NCI-H524 treated with DMSO at 0.1 percent for 48 hours (cell line): ENCODE measurements around the gene SOX12.
A peak's percentile ranks its signal among the peaks of the same experiment; 100 is the strongest.
"Not testable (repeated sequence)": the region's sequence is repeated elsewhere in the genome, so short reads cannot be mapped to it uniquely, and the experiment has no call there.

Experiments
- DNase-seq: peaks from one replicate; lab custom pipeline; 2025; lab: John Stamatoyannopoulos, UW

SOX12 gene

DNA sequence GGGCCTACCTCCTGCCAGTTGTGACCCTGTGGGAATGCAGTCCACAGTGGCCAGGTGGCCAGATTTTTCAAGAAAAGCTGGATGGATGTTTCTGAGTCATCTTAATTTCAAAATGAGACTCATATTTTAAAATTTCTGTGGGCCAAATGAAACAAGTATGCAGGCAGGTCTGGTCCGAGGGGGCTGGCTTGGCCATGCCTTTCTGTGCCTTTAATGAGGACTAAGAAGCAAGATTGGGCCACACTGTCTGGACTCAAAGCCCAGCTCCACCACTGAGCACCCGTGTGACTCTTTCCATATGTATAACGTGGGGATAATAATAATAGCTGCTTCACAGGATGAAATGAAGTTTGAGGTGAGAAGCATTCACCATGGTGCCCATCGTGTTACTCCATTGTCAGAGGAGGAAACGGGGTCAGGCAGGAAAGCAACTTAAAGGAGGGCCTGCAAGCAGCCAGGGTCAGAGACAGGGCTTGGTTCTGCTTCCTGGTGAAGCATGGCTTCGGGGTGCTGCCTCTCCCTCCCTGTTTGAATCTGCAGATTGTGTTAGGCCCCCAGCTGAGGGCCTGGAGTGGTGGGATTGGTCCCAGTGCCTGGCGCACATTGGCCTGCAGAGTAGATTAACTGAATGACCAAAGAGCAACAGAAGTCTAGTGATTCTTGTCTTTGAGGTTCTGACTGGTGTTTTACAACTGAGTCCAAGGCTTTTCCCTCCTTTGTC, 3.8 kb downstream of the SOX12 start:
- no peak for DNase-seq

GRCh38 chr20:329851-330232, 4.5 kb downstream of the SOX12 start:
- DNase-seq, result no peak

- peak; percentile 23 for DNase-seq
Observed at GRCh38 chr20:330233-331149, 5.1 kb downstream of the SOX12 start.

DNA sequence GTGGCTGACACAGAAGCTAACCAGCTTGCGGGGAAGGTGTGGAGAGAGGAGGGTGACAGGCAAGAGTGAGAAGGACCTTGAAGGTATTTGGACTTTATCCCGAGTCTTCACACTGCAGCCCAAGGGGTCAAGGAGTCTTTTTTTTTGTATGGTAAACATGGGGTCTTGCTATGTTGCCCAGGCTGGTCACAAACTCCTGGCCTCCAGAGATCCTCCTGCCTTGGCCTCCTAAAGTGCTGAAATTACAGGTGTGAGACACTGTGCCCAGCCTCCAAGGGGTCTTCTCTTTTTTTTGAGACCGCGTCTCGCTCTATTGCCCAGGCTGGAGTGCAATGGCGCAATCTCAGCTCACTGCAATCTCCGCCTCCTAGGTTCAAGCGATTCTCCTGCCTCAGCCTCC, 9.2 kb downstream of the SOX12 start:
- DNase-seq, result no peak

- not testable (repeated sequence) for DNase-seq
Observed at GRCh38 chr20:336040-336439, 10.7 kb downstream of the SOX12 start.

DNA sequence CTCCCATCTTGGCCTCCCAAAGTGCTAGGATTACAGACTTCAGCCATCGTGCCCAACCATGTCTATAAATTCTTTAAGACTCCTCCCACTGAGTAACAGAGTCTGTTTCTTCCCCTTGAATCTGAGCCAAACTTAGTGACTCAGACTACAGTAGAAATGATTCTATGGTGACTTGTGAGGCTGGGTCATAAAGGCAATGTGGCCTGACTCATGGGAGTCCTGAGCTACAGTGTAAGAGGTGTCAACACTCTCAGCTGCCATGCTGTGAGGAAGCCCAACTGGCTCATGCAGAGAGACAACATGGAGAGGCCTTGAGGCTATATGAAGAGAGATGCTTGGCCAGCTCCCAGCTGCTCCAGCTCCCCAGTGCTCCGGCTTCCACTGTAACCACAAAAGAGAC, 16.3 kb downstream of the SOX12 start:
- no peak for DNase-seq

DNA sequence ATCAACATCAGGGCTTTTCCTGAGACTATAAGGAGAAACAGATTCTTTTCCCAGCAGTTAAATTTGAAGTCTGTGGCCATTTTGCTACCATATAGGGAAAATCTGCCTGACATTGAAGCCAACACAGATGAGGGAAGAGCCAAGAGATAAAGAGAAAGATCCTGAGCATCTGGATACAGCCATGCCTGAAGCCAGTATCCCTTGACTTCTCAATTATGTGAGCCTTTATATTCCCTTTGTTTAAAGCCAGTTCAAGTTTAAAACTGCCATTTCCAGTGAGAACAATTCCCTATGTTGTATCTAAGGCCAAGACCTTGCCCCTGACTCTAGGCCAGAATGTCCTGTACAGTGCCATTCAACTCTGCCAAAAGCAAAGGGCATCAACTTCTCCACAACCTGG, 17.8 kb downstream of the SOX12 start:
- no peak for DNase-seq

DNA sequence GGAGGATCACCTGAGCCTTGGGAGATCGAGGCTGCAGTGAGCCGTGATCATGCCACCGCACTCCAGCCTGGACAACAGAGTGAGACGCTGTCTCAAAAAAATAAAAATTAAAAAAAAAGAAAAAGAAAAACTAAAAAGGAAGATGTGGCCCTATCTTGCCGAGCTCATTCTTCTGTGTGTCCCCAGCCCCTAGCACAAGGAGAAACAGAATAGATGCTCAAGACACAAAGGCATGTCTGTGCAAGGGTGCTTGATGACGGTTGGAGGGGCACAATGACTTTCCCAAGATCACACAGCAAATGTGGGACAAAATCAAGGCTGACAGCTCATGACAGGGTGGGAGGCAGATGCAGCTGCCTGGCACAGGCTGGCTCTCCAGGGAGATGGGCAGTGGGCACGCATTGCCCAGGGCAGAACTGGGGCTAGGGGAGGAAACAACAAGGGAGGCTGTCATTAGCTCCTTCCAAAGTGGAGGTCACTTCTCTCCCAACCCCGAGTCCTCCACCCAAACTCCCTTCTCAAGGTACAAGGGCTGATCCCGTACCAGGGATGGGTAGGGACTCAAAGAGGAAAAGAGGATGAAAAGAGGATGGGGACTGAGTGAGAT, 20.8 kb downstream of the SOX12 start:
- DNase-seq, result no peak

GRCh38 chr20:346640-347316, 21.4 kb downstream of the SOX12 start, which contains the start of gene NRSN2:
TSS of gene NRSN2 (plus strand) at chr20:347111. CDS start at chr20:349644, 2,533 bp downstream.
- DNase-seq, result peak; percentile 92

DNA sequence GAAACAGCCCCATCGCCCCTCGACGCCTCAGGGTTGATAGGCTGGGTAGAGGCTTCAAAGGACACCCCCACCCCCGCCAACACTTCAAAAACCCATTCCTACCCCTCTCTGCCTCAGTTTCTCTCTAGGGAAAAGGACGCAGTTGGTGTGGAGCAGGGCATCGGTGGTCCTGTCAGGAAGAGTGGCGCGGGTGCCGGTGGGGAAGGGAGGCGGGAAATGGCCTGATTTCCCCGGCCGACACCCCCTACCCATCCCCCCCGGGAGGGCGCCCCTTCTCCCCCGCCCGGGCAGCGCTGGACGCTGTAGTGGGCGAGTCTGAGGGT, 21.9 kb downstream of the SOX12 start:
- DNase-seq, result no peak

- DNase-seq, result peak; percentile 84
Observed at GRCh38 chr20:347640-348484, 22.5 kb downstream of the SOX12 start.

- no peak for DNase-seq
Observed at GRCh38 chr20:348972-349841, 23.9 kb downstream of the SOX12 start.

GRCh38 chr20:353166-353565, 27.8 kb downstream of the SOX12 start:
- DNase-seq, result no peak

DNA sequence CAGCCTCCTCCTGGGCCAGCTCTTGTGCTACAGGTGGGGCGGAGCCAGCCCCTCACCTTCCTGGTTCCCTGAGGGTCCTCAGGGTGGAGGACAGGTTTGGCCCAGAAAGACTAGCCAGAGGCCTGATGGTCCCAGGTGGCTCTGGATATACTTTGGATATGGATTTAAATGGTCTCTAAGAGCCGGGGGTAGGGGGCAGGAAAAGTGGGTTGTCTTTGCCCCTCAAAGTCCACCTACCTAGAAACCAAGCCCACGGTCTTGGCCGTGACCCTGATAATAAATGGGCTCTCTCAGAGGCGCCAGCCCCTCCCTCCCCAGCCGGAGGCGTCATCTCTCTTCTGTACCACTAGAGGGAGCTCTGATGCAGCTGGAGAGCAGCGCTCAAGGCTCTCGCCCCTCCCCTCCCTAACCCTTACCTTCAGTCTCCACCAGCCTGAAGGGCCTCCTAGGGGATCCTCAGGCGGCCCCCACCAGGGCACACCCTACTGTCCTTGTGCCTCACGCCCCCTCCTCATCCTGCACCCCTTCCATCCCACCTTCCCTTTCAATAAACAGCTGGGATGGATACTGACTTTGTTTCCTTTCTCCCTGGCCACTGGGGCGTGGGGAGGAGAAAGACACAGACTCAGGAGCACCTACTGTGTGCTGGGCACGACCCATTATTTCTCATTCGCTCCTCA, 29.1 kb downstream of the SOX12 start:
- DNase-seq, result peak; percentile 48

GRCh38 chr20:356154-356553, 30.8 kb downstream of the SOX12 start:
- DNase-seq, result not testable (repeated sequence)

DNA sequence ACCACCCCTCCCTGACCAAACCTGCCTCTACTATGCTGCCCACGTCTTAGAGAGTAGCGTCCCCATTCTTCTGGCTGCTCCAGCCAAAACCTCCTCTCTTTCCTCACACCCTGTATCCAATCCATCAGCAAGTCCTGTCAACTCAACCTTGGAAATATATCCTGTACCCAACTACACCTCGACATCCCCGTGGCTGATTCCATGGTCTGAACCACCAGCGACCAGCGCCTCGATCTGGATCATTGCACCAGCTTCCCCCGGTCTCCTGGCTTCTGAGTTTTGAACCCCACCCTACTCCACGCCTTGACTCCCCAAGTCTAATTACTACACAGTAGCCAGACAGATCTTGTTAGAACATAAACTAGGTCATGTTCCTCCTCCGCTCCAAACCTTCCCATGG, 31.4 kb downstream of the SOX12 start:
- DNase-seq, result no peak

DNA sequence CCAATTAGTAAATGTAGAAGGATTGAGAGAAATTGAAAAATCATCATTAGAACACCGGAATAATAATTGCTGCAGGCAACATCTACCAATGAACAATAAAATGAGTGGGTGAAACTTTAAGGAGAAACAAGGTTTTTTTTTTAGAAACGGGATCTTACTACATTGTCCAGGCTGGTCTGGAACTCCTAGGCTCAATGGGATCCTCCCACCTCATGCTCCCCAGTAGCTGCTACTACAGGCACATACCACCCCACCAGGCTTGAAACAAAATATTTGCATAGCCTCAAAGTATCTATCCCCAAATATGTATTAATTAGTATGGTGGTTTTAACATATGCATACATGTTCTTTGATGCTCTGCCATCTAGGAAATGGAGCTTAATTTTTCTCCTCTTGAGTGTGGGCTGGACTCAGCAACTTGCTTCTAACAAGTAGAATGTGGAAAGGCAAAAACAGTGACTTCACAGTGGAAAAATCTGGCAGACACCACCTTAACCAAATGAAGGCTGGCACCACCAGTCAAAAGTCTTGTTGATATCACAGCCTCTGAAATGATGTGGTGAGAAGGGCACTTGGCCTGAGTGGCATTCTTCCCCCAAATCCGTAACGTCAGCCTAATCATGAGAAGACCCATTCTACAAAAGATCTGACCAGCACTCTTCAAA, 33.7 kb downstream of the SOX12 start:
- no peak for DNase-seq

DNA sequence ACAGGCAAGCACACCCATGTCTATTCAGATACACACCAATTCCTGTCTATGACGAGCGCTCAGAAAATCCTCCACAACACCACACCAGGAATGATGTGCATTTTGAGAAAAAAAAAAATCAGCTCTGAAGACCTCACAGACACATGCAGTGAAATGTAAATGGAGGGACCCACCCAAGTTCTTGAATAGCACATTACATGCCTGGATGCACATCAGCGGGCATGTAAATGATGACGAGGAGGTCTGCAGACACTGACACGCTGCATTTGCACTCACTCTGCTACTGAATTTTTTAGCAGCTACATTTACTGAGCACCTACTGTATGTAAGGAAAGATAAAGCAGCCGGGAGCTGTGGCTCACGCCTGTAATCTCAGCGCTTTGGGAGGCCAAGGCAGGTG, 36.2 kb downstream of the SOX12 start:
- DNase-seq, result no peak
